ENCODE measurements around the gene PRSS16. TPM values are rescaled to one million over a fixed set of nuclear protein-coding genes. Genes with fewer than 3 reads are reported as not detected.
"Not testable (repeated sequence)": the region's sequence is repeated elsewhere in the genome, so short reads cannot be mapped to it uniquely, and the experiment has no call there.

PRSS16 gene
- total and polyA plus RNA-seq, 3 experiments from 2014 or later = 0.35 to 1.5 (median 0.55) TPM

DNA sequence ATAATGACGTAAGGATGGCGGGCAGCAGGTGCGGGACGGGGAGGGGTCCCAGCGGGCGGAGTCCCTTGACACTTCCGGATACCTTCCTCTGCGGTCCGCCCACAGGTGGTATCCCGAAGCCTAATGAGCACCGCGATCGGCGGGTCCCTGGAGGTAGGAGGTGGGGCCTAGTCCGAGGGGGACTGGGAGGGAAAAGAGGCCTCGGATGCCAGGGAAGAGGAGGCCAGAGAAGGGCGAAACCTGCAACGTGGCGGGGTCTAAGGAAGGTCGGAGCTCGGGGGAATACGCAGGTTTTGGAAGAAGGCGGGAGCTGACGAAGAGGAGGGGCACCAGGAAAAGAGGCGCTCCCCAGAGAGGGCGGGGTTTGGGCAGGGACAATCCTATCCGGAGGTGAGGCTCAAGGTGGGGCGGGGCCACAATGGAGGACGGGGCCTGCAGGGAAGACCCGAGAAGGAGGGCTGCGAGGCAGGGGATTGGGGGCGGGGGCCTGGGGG is 3.7 kb downstream of the PRSS16 start:
- Mint-ChIP-seq H3K27ac (peak overlapping the region in 7 of 8 donors; percentile 7 to 59 (median 52)), H3K27me3 (peaks cover 31 to 67% of the 10 kb centered on the region in 2 donors), H3K36me3 (no peaks in the 10 kb centered on the region), H3K4me3 (peak overlapping the region; percentile 82 to 94 (median 88)), H3K9me3 (no peaks in the 10 kb centered on the region), H3K4me1 (peaks cover 7 to 18% (median 14%) of the 10 kb centered on the region in 3 donors)
- POLR2A ChIA-PET = no interaction called here
- Histone ChIP-seq H3K4me1 (ENCODE audit: insufficient read depth, low read length) (peaks cover 12% of the 10 kb centered on the region), H3K9me3 (ENCODE audit: low read length) (no peaks in the 10 kb centered on the region), H3K27ac (ENCODE audit: low read depth, low read length) (peak overlapping the region; percentile 59), H3K36me3 (ENCODE audit: insufficient read depth, low read length) (no peaks in the 10 kb centered on the region), H3K4me3 (ENCODE audit: low read length) (peak overlapping the region; percentile 68), H3K27me3 (ENCODE audit: insufficient read depth, low read length, poor library complexity, severe bottlenecking) (peaks cover 31% of the 10 kb centered on the region)
- CTCF ChIA-PET = interaction anchor here (1.0 to 1.4 kb wide), 5 partner anchors 12 to 33 kb away, joined by 3 to 4 read pairs (median 3); no protein-coding TSS in a partner anchor
- DNase-seq = peak in 4 of 5 donors; percentile 37 to 58 (median 46)

DNA sequence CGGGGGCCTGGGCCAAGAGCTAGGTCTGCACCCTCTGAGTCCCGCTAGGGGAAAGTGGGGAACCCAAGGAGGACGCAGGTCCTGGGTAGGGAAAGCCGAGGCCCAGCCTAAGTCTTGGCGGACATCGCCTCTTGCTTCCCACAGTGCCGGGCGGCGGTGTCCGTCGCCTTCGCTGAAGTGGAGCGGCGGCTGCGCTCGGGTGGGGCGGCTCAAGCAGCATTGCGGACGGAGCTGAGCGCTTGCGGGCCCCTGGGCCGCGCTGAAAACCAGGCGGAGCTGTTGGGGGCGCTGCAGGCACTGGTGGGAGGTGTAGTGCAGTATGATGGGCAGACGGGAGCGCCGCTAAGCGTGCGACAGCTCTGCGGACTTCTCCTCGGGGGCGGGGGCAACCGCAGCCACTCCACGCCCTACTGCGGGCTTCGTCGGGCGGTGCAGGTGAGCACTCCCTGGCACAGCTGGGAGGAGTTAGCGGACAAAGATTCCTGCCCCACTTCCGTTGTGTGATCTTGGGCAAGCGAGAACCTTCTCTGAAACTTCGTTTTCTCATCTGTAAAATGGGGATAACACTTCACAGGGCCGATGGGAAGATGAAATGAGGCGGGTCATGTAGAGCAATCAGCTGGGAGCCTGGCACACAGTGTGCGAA is 4.2 kb downstream of the PRSS16 start:
- Mint-ChIP-seq H3K4me1 (peaks cover 7 to 18% (median 14%) of the 10 kb centered on the region in 3 donors), H3K27me3 (peaks cover 34 to 73% of the 10 kb centered on the region in 2 donors), H3K27ac (peak overlapping the region in 5 of 8 donors; percentile 7 to 68 (median 13)), H3K4me3 (peak overlapping the region; percentile 82 to 94 (median 88)), H3K9me3 (no peaks in the 10 kb centered on the region), H3K36me3 (no peaks in the 10 kb centered on the region)
- peak; percentile 53 to 72 (median 56) for DNase-seq
- Histone ChIP-seq H3K9me3 (ENCODE audit: low read length) (no peaks in the 10 kb centered on the region), H3K36me3 (ENCODE audit: insufficient read depth, low read length) (no peaks in the 10 kb centered on the region), H3K4me3 (ENCODE audit: low read length) (peak overlapping the region; percentile 55), H3K27me3 (ENCODE audit: insufficient read depth, low read length, poor library complexity, severe bottlenecking) (peaks cover 31% of the 10 kb centered on the region), H3K4me1 (ENCODE audit: insufficient read depth, low read length) (peaks cover 12% of the 10 kb centered on the region), H3K27ac (ENCODE audit: low read depth, low read length) (peak overlapping the region; percentile 24)
- ChIA-PET CTCF (interaction anchor here (1.0 to 1.4 kb wide), 5 partner anchors 11 to 33 kb away, joined by 3 to 4 read pairs (median 3); no protein-coding TSS in a partner anchor), POLR2A (interaction anchor here (0.6 kb wide), 1 partner anchor 699 kb away, joined by 3 read pairs; no protein-coding TSS in a partner anchor)

DNA sequence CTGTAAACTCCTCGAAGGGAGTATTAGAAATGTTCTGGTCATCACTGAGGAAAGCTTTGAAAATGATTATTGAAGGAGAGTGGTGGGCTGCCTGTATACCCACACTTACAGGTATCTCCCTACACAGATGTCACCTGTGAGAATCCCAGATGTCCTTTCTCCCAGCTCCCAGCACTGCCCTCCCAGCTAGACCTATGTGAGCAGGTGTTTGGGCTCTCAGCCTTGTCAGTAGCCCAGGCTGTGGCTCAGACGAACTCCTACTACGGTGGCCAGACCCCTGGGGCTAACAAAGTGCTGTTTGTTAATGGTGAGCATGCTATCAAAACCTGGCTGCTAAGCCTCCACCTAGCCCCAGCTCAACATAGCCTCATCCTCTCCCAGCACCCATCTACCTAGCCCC is 7.1 kb downstream of the PRSS16 start:
- Mint-ChIP-seq H3K4me1 (peaks cover 7 to 18% (median 14%) of the 10 kb centered on the region in 3 donors), H3K9me3 (peaks cover 0 to 4% (median 0%) of the 10 kb centered on the region in 5 donors), H3K4me3 (no peak overlapping the region), H3K27me3 (peaks cover 51 to 93% of the 10 kb centered on the region in 2 donors), H3K27ac (no peak overlapping the region), H3K36me3 (peaks cover 0 to 8% (median 0%) of the 10 kb centered on the region in 3 donors)
- POLR2A ChIA-PET = no interaction called here
- Histone ChIP-seq H3K27me3 (ENCODE audit: insufficient read depth, low read length, poor library complexity, severe bottlenecking) (peaks cover 24% of the 10 kb centered on the region), H3K36me3 (ENCODE audit: insufficient read depth, low read length) (no peaks in the 10 kb centered on the region), H3K4me3 (ENCODE audit: low read length) (no peak overlapping the region), H3K4me1 (ENCODE audit: insufficient read depth, low read length) (peaks cover 12% of the 10 kb centered on the region), H3K27ac (ENCODE audit: low read depth, low read length) (no peak overlapping the region), H3K9me3 (ENCODE audit: low read length) (no peaks in the 10 kb centered on the region)
- no peak for DNase-seq
- CTCF ChIA-PET = interaction anchor here (1.2 kb wide), 1 partner anchor 498 kb away, joined by 3 read pairs; no protein-coding TSS in a partner anchor

DNA sequence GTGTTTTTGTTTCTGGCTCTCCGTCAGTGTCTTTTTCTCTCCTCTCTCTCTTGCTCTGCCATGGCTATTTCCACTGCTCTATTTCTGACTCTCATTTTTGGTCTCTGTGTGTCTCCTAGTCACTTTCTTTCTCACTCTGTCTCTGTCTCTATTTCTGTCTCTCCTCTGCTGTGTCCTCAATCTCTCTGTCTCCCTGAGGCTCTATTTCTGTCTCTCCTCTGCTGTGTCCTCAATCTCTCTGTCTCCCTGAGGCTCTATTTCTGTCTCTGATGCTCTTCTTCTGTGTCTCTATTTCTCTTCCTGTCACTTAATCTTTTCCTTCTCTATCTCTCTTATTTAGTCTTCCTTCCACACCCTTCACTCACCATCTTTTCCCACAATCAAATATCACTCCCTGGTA is 8.4 kb downstream of the PRSS16 start:
- no peaks in the 10 kb centered on the region for H3K9me3 ChIP-seq (ENCODE audit: low read length)
- Mint-ChIP-seq H3K4me3 (no peak overlapping the region), H3K27ac (no peak overlapping the region), H3K27me3 (peaks cover 49 to 91% of the 10 kb centered on the region in 2 donors), H3K9me3 (peaks cover 0 to 6% (median 0%) of the 10 kb centered on the region in 5 donors), H3K4me1 (peaks cover 7 to 13% (median 12%) of the 10 kb centered on the region in 3 donors), H3K36me3 (peaks cover 0 to 8% (median 0%) of the 10 kb centered on the region in 3 donors)
- H3K4me3 ChIP-seq (ENCODE audit: low read length) = no peak overlapping the region
- H3K27me3 ChIP-seq (ENCODE audit: insufficient read depth, low read length, poor library complexity, severe bottlenecking) = peaks cover 24% of the 10 kb centered on the region
- H3K27ac ChIP-seq (ENCODE audit: low read depth, low read length) = no peak overlapping the region
- no peak for DNase-seq
- peaks cover 12% of the 10 kb centered on the region for H3K4me1 ChIP-seq (ENCODE audit: insufficient read depth, low read length)
- no peaks in the 10 kb centered on the region for H3K36me3 ChIP-seq (ENCODE audit: insufficient read depth, low read length)
- ChIA-PET CTCF (no interaction called here), POLR2A (no interaction called here)

DNA sequence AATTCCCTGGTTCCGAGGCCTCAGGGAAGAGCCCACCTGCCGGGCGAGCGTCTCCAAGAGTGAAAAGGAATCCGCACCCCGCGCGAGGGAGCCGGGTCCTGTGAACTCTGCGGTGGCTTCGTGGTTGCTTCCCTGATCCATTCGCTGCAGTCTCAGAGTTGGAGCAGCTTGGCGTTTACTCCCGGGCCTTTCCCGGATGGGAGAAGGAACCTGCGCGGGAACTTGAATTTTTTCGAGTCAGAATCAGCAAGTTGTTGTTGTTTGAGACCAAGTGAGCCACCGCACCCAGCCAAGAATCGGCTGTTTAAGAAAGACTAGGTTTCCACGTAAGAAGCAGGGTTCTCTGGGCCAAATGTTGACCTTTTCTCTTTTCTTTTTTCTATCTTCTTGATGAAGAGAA is 12.9 kb downstream of the PRSS16 start:
- H3K27me3 ChIP-seq (ENCODE audit: insufficient read depth, low read length, poor library complexity, severe bottlenecking) = peaks cover 23% of the 10 kb centered on the region
- POLR2A ChIA-PET = no interaction called here
- H3K4me3 ChIP-seq (ENCODE audit: low read length) = no peak overlapping the region
- H3K9me3 Mint-ChIP-seq = peaks cover 0 to 8% (median 0%) of the 10 kb centered on the region in 5 donors
- H3K27ac Mint-ChIP-seq = no peak overlapping the region
- H3K4me3 Mint-ChIP-seq = no peak overlapping the region
- no peak overlapping the region for H3K27ac ChIP-seq (ENCODE audit: low read depth, low read length)
- H3K4me1 ChIP-seq (ENCODE audit: insufficient read depth, low read length) = no peaks in the 10 kb centered on the region
- H3K9me3 ChIP-seq (ENCODE audit: low read length) = no peaks in the 10 kb centered on the region
- CTCF ChIA-PET = no interaction called here
- H3K4me1 Mint-ChIP-seq = no peaks in the 10 kb centered on the region
- no peaks in the 10 kb centered on the region for H3K36me3 ChIP-seq (ENCODE audit: insufficient read depth, low read length)
- DNase-seq = no peak
- H3K36me3 Mint-ChIP-seq = peaks cover 0 to 8% (median 0%) of the 10 kb centered on the region in 3 donors
- H3K27me3 Mint-ChIP-seq = peaks cover 55 to 92% of the 10 kb centered on the region in 2 donors

DNA sequence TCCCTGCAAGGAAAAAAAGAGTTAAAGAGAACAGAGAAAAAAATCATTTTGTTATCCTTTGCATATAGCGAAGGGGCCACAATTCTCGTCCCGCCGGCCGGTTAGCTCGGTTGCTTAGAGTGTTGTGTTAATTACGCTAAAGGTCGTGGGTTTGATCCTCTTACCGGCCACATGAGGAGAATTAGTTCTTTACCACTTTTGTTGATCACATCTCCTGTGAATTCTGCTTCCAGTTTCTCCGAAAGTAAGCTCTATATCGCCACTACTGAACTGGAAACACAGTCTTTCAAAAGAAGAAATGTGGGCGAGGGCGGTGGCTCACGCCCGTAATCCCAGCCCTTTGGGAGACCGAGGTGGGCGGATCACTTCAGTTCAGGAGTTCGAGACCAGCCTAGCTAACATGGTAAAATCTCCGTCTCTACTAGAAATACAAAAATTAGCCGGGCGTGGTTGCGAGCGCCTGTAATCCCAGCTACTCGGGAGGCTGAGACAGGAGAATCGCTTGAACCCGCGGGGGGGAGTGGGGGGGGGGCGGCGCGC is 13.4 kb downstream of the PRSS16 start:
- no peak overlapping the region for H3K27ac Mint-ChIP-seq
- Histone ChIP-seq H3K4me3 (ENCODE audit: low read length) (no peak overlapping the region), H3K4me1 (ENCODE audit: insufficient read depth, low read length) (no peaks in the 10 kb centered on the region), H3K9me3 (ENCODE audit: low read length) (no peaks in the 10 kb centered on the region), H3K27me3 (ENCODE audit: insufficient read depth, low read length, poor library complexity, severe bottlenecking) (peaks cover 23% of the 10 kb centered on the region), H3K36me3 (ENCODE audit: insufficient read depth, low read length) (no peaks in the 10 kb centered on the region), H3K27ac (ENCODE audit: low read depth, low read length) (no peak overlapping the region)
- peaks cover 0 to 8% (median 0%) of the 10 kb centered on the region in 5 donors for H3K9me3 Mint-ChIP-seq
- H3K27me3 Mint-ChIP-seq = peaks cover 58 to 88% of the 10 kb centered on the region in 2 donors
- peaks cover 0 to 8% (median 0%) of the 10 kb centered on the region in 3 donors for H3K36me3 Mint-ChIP-seq
- DNase-seq = no peak
- ChIA-PET CTCF (no interaction called here), POLR2A (no interaction called here)
- H3K4me3 Mint-ChIP-seq = no peak overlapping the region
- no peaks in the 10 kb centered on the region for H3K4me1 Mint-ChIP-seq

DNA sequence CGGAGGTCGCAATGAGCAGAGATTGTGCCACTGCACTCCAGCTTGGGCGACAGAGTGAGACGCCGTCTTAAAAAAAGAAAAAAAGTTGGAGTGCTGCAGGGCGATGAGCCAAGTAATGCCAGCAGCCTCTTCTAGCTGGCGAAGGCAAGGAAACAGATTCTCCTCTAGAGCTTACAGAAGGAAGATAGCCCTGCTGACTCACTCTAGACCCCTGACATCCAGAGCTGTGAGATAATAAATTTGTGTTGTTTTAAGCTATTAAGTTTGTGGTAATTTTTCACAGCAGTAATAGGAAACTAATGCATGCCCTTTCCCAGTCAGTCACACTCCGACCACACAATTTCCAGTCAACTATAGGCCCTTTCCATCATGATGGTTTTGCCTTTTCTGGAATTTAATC is 16.4 kb downstream of the PRSS16 start:
- Mint-ChIP-seq H3K4me3 (no peak overlapping the region), H3K9me3 (peaks cover 0 to 6% (median 0%) of the 10 kb centered on the region in 5 donors), H3K4me1 (no peaks in the 10 kb centered on the region), H3K27me3 (peaks cover 55 to 80% of the 10 kb centered on the region in 2 donors), H3K36me3 (peaks cover 0 to 8% (median 0%) of the 10 kb centered on the region in 3 donors), H3K27ac (no peak overlapping the region)
- Histone ChIP-seq H3K27ac (ENCODE audit: low read depth, low read length) (no peak overlapping the region), H3K27me3 (ENCODE audit: insufficient read depth, low read length, poor library complexity, severe bottlenecking) (peaks cover 32% of the 10 kb centered on the region), H3K9me3 (ENCODE audit: low read length) (no peaks in the 10 kb centered on the region), H3K4me1 (ENCODE audit: insufficient read depth, low read length) (no peaks in the 10 kb centered on the region), H3K36me3 (ENCODE audit: insufficient read depth, low read length) (no peaks in the 10 kb centered on the region), H3K4me3 (ENCODE audit: low read length) (no peak overlapping the region)
- no peak for DNase-seq
- POLR2A ChIA-PET = no interaction called here
- CTCF ChIA-PET = no interaction called here

DNA sequence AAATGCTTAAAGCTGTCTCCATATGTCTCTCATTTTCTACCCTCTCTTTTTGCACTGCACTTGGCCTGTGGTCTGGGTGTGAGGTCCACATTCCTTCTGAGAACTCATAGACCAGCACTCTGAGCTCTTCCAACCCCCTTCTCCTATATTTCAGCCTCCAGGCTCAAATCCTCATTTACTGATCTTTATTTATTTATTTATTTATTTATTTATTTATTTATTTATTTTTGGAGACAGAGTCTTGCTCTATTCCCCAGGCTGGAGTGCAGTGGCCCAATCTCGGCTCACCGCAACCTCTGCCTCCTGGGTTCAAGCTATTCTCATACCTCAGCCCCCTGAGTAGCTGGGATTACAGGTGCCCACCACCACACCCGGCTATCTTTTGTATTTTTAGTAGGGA is 19.5 kb downstream of the PRSS16 start:
- H3K36me3 Mint-ChIP-seq; H3K4me3 Mint-ChIP-seq; H3K4me3 ChIP-seq (ENCODE audit: low read length); H3K27ac ChIP-seq (ENCODE audit: low read depth, low read length); H3K27ac Mint-ChIP-seq; CTCF ChIA-PET; POLR2A ChIA-PET; H3K4me1 Mint-ChIP-seq; H3K4me1 ChIP-seq (ENCODE audit: insufficient read depth, low read length); DNase-seq; H3K9me3 ChIP-seq (ENCODE audit: low read length); H3K36me3 ChIP-seq (ENCODE audit: insufficient read depth, low read length); H3K9me3 Mint-ChIP-seq: not testable (repeated sequence)
- H3K27me3 ChIP-seq (ENCODE audit: insufficient read depth, low read length, poor library complexity, severe bottlenecking) = peaks cover 23% of the 10 kb centered on the region
- peaks cover 39 to 67% of the 10 kb centered on the region in 2 donors for H3K27me3 Mint-ChIP-seq
